Skeletal muscle tissue (tissue), 4 donors: Measurements from ENCODE around the gene PRKCE. TPM values are rescaled to one million over a fixed set of nuclear protein-coding genes. Genes with fewer than 3 reads are reported as not detected.

Experiments
- H3K27ac ChIP-seq: one replicate; pipeline ENCODE4 v1.7.0; 2013; ENCODE audit warnings: mild to moderate bottlenecking, low read depth, low read length, inconsistent platforms
- H3K27me3 ChIP-seq, 3 donors: one replicate each; pipeline ENCODE4 v1.7.0; 2013; ENCODE audit warnings: low read length in 3 of 3; ENCODE audit not compliant: control insufficient read depth in 3 of 3, insufficient read depth in 3 of 3
- H3K36me3 ChIP-seq, 3 donors: one replicate each; pipeline ENCODE4 v1.7.0; 2013; ENCODE audit warnings: low read length in 3 of 3; ENCODE audit not compliant: control insufficient read depth in 3 of 3, insufficient read depth in 3 of 3
- H3K4me1 ChIP-seq, 3 donors: one replicate each; pipeline ENCODE4 v1.7.0; 2013; ENCODE audit warnings: low read length in 3 of 3, mild to moderate bottlenecking in 3 of 3; ENCODE audit not compliant: control insufficient read depth in 3 of 3, insufficient read depth in 3 of 3
- H3K4me3 ChIP-seq, 3 donors: one replicate each; pipeline ENCODE4 v1.7.0; 2013; ENCODE audit warnings: low read length in 3 of 3
- H3K9ac ChIP-seq, 3 donors: one replicate each; pipeline ENCODE4 v1.7.0; 2013; ENCODE audit warnings: low read length in 3 of 3, mild to moderate bottlenecking in 3 of 3, moderate library complexity in 2 of 3, low read depth in 1 of 3
- H3K9me3 ChIP-seq, 3 donors: one replicate each; pipeline ENCODE4 v1.7.0; 2013; ENCODE audit warnings: low read length in 3 of 3; ENCODE audit not compliant: control insufficient read depth in 3 of 3
- total RNA-seq: library from RNA; depleted of rRNA; stranded (reverse); fragments of >200 nt; gene quantifications from one replicate; pipeline ENCODE4 v1.2.3, GENCODE V29; 2014
- donor health status: Osteomylitis.

Gene PRKCE
- total RNA-seq, 1 donor from 2014 or later, result 9.4 TPM

DNA sequence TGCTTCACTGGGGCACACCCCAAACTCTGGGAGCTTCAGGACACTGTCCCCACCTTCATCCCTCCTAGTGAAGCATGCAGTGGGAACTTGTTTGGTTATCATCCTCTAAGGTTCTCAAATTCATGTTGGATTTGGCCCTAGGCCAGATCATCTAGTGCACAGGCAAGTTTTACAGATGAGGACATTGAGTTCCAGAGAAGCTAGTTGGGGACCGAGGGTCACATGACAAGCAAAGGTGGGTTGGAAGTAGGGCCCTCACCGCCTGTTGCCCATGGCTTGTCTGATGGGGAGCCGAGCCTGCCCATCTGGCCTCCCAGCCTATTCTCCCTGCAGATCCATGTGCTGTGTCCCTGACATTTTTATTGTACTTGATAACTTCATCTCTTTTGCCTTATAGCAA is 2.8 kb downstream of the PRKCE start:
- Histone ChIP-seq H3K27me3 (no peaks in the 10 kb centered on the region), H3K4me3 (no peak overlapping the region), H3K9ac (no peak overlapping the region), H3K4me1 (peaks cover 13 to 27% (median 21%) of the 10 kb centered on the region in 3 donors), H3K27ac (no peak overlapping the region), H3K36me3 (no peaks in the 10 kb centered on the region), H3K9me3 (no peaks in the 10 kb centered on the region)

- H3K4me3 ChIP-seq, result no peak overlapping the region
- no peak overlapping the region for H3K9ac ChIP-seq
- no peaks in the 10 kb centered on the region for H3K9me3 ChIP-seq
- H3K27ac ChIP-seq, result no peak overlapping the region
- no peaks in the 10 kb centered on the region for H3K4me1 ChIP-seq
- H3K36me3 ChIP-seq, result no peaks in the 10 kb centered on the region
- H3K27me3 ChIP-seq, result no peaks in the 10 kb centered on the region
Observed at GRCh38 chr2:45661828-45662227, 10.4 kb downstream of the PRKCE start.

- no peak overlapping the region for H3K4me3 ChIP-seq
- H3K27ac ChIP-seq, result no peak overlapping the region
- H3K27me3 ChIP-seq, result no peaks in the 10 kb centered on the region
- H3K9me3 ChIP-seq, result no peaks in the 10 kb centered on the region
- H3K36me3 ChIP-seq, result no peaks in the 10 kb centered on the region
- H3K9ac ChIP-seq, result no peak overlapping the region
- no peaks in the 10 kb centered on the region for H3K4me1 ChIP-seq
Observed at GRCh38 chr2:45664635-45665261, 13.3 kb downstream of the PRKCE start.

GRCh38 chr2:45668509-45668908 is 17.0 kb downstream of the PRKCE start:
- Histone ChIP-seq H3K4me3 (no peak overlapping the region), H3K27ac (no peak overlapping the region), H3K9ac (no peak overlapping the region), H3K4me1 (no peaks in the 10 kb centered on the region), H3K36me3 (no peaks in the 10 kb centered on the region), H3K27me3 (no peaks in the 10 kb centered on the region), H3K9me3 (no peaks in the 10 kb centered on the region)

DNA sequence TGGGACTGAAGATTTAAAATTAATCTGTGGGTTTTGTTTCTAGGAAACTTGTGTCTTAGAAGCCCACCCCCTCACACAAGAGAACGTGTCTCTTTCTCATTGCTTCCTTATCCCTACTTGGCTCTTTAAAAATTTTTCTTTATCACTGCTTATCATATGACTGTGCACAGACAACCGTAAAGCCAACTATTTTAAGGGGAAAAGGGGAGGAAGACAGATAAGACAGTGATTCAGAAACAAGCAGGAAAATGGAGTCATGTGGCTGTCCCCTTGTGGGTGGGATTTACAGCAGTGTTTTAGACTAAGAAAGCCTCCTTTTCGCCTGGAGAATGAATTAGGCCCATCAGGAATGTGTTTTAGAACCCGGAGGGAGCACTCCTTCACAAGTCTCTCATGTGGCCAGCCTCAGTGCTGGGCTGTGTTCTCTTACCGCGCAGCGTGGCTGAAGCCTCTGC is 17.6 kb downstream of the PRKCE start:
- no peak overlapping the region for H3K9ac ChIP-seq
- no peaks in the 10 kb centered on the region for H3K36me3 ChIP-seq
- peak overlapping the region; percentile 15 for H3K27ac ChIP-seq

GRCh38 chr2:45670646-45671045 is 19.2 kb downstream of the PRKCE start:
- Histone ChIP-seq H3K36me3 (no peaks in the 10 kb centered on the region), H3K4me1 (peaks cover 3 to 14% (median 6%) of the 10 kb centered on the region in 3 donors), H3K27ac (no peak overlapping the region), H3K9ac (no peak overlapping the region), H3K27me3 (no peaks in the 10 kb centered on the region), H3K4me3 (no peak overlapping the region), H3K9me3 (no peaks in the 10 kb centered on the region)

More for the DNA sequence above, 17.6 kb downstream of the PRKCE start:
- no peak overlapping the region for H3K4me3 ChIP-seq
- H3K4me1 ChIP-seq, result no peaks in the 10 kb centered on the region
- H3K27me3 ChIP-seq, result no peaks in the 10 kb centered on the region
- H3K9me3 ChIP-seq, result no peaks in the 10 kb centered on the region

GRCh38 chr2:45672138-45672537 is 20.7 kb downstream of the PRKCE start:
- H3K27me3 ChIP-seq, result no peaks in the 10 kb centered on the region
- H3K36me3 ChIP-seq, result no peaks in the 10 kb centered on the region
- H3K9ac ChIP-seq, result no peak overlapping the region
- no peak overlapping the region for H3K27ac ChIP-seq
- peaks cover 6 to 19% (median 7%) of the 10 kb centered on the region in 3 donors for H3K4me1 ChIP-seq
- H3K9me3 ChIP-seq, result no peaks in the 10 kb centered on the region
- no peak overlapping the region for H3K4me3 ChIP-seq

- Histone ChIP-seq H3K27me3 (no peaks in the 10 kb centered on the region), H3K9ac (no peak overlapping the region), H3K36me3 (no peaks in the 10 kb centered on the region), H3K4me1 (peaks cover 6 to 19% (median 7%) of the 10 kb centered on the region in 3 donors), H3K27ac (no peak overlapping the region), H3K4me3 (no peak overlapping the region), H3K9me3 (no peaks in the 10 kb centered on the region)
Observed at GRCh38 chr2:45674035-45674816, 22.8 kb downstream of the PRKCE start.

DNA sequence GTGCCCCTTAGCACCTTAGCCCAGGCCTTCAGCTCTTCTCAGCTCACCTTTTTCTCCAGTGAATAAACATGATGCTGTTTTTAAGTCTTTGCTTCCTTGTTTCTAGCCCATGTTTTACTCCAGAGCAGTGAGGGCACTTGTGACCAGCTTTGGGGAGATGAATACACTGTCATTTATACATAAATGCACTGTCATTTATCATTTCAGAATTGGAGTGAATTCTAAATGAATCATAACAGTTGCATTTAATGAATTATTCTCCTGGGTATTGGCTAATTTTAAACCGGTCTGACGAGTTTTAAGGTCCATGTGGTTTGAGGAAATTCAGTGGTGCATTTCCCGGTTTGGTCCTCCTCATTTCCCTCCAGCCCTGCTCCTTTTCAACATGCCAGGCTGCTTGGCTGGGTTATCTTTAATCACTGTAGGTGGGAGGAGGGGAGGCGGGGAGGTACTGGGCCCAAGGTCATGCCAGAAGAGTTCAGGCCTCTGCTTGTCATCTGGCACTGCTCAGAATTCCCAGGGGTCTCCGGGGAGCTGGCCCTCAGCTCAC is 23.9 kb downstream of the PRKCE start:
- Histone ChIP-seq H3K4me3 (no peak overlapping the region), H3K9me3 (no peaks in the 10 kb centered on the region), H3K36me3 (no peaks in the 10 kb centered on the region), H3K9ac (no peak overlapping the region), H3K27me3 (no peaks in the 10 kb centered on the region), H3K27ac (no peak overlapping the region), H3K4me1 (peaks cover 6 to 19% (median 7%) of the 10 kb centered on the region in 3 donors)

DNA sequence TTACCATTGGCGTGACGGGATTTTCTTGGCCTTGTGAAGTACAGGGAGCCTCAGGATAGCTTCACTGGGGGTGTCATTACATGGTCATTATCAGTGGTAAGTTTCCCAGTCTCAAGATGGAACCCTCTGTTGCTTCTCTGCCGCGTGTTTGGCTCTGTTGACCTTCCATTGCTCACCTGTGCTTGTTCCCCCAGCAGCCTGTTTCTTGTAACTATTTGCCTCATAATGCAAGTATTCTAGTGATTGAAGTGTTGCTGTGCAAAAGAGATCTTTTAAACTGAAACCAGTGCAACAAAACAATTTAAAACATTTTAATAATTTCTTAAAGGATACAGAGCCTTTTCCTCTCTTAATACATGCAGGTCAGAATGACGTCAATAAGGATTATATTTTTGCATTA is 24.6 kb downstream of the PRKCE start:
- Histone ChIP-seq H3K9me3 (no peaks in the 10 kb centered on the region), H3K27ac (no peak overlapping the region), H3K9ac (no peak overlapping the region), H3K4me3 (no peak overlapping the region), H3K27me3 (no peaks in the 10 kb centered on the region), H3K4me1 (peaks cover 6 to 19% (median 7%) of the 10 kb centered on the region in 3 donors), H3K36me3 (no peaks in the 10 kb centered on the region)
